Ramos (cell line): ENCODE measurements around the gene SLC2A4RG.

Source experiments
- in situ Hi-C: fragments of 300-500 bp; cut with MboI; formaldehyde crosslinking; loops from one replicate; pipeline ENCODE4 v1.14.3; 2022; ENCODE audit warnings: low sequenced_read_pairs; ENCODE audit not compliant: unreplicated experiment

Gene SLC2A4RG

GRCh38 chr20:63749597-63750508, 10.3 kb downstream of the SLC2A4RG start:
- in situ Hi-C loops, result no loop called here

- in situ Hi-C loops, result no loop called here
Observed at GRCh38 chr20:63750807-63751470, 11.4 kb downstream of the SLC2A4RG start.

GRCh38 chr20:63751471-63752271, 12.1 kb downstream of the SLC2A4RG start:
- in situ Hi-C loops, result no loop called here

- in situ Hi-C loops, result no loop called here
Observed at GRCh38 chr20:63752411-63753101, 13.0 kb downstream of the SLC2A4RG start.

- in situ Hi-C loops, result no loop called here
Observed at GRCh38 chr20:63753381-63753780, 13.8 kb downstream of the SLC2A4RG start.

GRCh38 chr20:63754008-63754407, 14.4 kb downstream of the SLC2A4RG start:
- in situ Hi-C loops, result no loop called here

- in situ Hi-C loops, result no loop called here
Observed at GRCh38 chr20:63755933-63756647, 16.5 kb downstream of the SLC2A4RG start.

- in situ Hi-C loops, result no loop called here
Observed at GRCh38 chr20:63756648-63756991, 17.0 kb downstream of the SLC2A4RG start.

- in situ Hi-C loops, result no loop called here
Observed at GRCh38 chr20:63758152-63758551, 18.6 kb downstream of the SLC2A4RG start.

- in situ Hi-C loops, result no loop called here
Observed at GRCh38 chr20:63759377-63759901, 19.9 kb downstream of the SLC2A4RG start.

GRCh38 chr20:63765082-63765873, 25.7 kb downstream of the SLC2A4RG start:
- in situ Hi-C loops, result no loop called here

GRCh38 chr20:63765902-63766301, 26.3 kb downstream of the SLC2A4RG start:
- in situ Hi-C loops, result no loop called here

GRCh38 chr20:63766695-63767426, 27.3 kb downstream of the SLC2A4RG start:
- in situ Hi-C loops, result no loop called here

GRCh38 chr20:63767456-63767855, 27.9 kb downstream of the SLC2A4RG start:
- in situ Hi-C loops, result no loop called here

GRCh38 chr20:63767886-63768285, 28.3 kb downstream of the SLC2A4RG start:
- in situ Hi-C loops, result no loop called here

GRCh38 chr20:63768591-63769515, 29.3 kb downstream of the SLC2A4RG start:
- in situ Hi-C loops, result no loop called here

GRCh38 chr20:63769891-63770474, 30.4 kb downstream of the SLC2A4RG start:
- in situ Hi-C loops, result no loop called here
